SK-N-SH treated with all-trans-retinoic acid at 6 μM for 48 hours (cell line): Measurements from ENCODE around the gene CALM3.

ENCODE experiments used
- ATAC-seq: fragments of 200-7000 bp; cut with Tn5 transposase; 3 replicates; pipeline ENCODE4 v1.9.1; 2020; ENCODE audit warnings: mild to moderate bottlenecking, moderate library complexity
- ARNTL ChIP-seq: fragments of 450-650 bp; formaldehyde crosslinking; IDR thresholded peaks from 2 replicates; pipeline ENCODE4 v1.5.0; 2020; ENCODE audit warnings: low read depth, mild to moderate bottlenecking, moderate library complexity, borderline replicate concordance
- BACH2 ChIP-seq: fragments of 250-450 bp; sonication (Bioruptor Pico); IDR thresholded peaks from 2 replicates; pipeline ENCODE4 v1.9.0; 2021; ENCODE audit warnings: mild to moderate bottlenecking, borderline replicate concordance
- CSDC2 ChIP-seq: fragments of 250-450 bp; sonication (Bioruptor Pico); IDR thresholded peaks from 2 replicates; pipeline ENCODE4 v1.5.0; 2020; ENCODE audit warnings: mild to moderate bottlenecking, moderate library complexity
- ESRRG ChIP-seq: fragments of 250-450 bp; sonication (Bioruptor Pico); IDR thresholded peaks from 2 replicates; pipeline ENCODE4 v1.6.1; 2021; ENCODE audit warnings: mild to moderate bottlenecking
- GLIS3 ChIP-seq: fragments of 250-450 bp; sonication (Bioruptor Pico); IDR thresholded peaks from 2 replicates; pipeline ENCODE4 v1.5.0; 2020; ENCODE audit warnings: mild to moderate bottlenecking, moderate library complexity
- ISL1 ChIP-seq: fragments of 250-450 bp; sonication (Bioruptor Pico); IDR thresholded peaks from 2 replicates; pipeline ENCODE4 v2.1.2; 2022; ENCODE audit warnings: mild to moderate bottlenecking, moderate library complexity
- OSR1 ChIP-seq: fragments of 250-450 bp; sonication (Bioruptor Pico); IDR thresholded peaks from 2 replicates; pipeline ENCODE4 v1.8.0; 2022; ENCODE audit warnings: moderate library complexity, mild to moderate bottlenecking, inconsistent platforms
- PPARA ChIP-seq: fragments of 250-450 bp; sonication (Bioruptor Pico); IDR thresholded peaks from 2 replicates; pipeline ENCODE4 v1.5.0; 2020; ENCODE audit warnings: mild to moderate bottlenecking, borderline replicate concordance
- RARB ChIP-seq: fragments of 250-450 bp; sonication (Bioruptor Pico); IDR thresholded peaks from 2 replicates; pipeline ENCODE4 v1.8.0; 2021; ENCODE audit warnings: mild to moderate bottlenecking, moderate library complexity
- TCF4 ChIP-seq: fragments of 250-450 bp; sonication (Bioruptor Pico); IDR thresholded peaks from 2 replicates; pipeline ENCODE4 v1.8.0; 2021; ENCODE audit warnings: mild to moderate bottlenecking, moderate library complexity, borderline replicate concordance
- TOX ChIP-seq: fragments of 250-450 bp; sonication (Bioruptor Pico); IDR thresholded peaks from 2 replicates; pipeline ENCODE4 v1.8.0; 2021; ENCODE audit warnings: mild to moderate bottlenecking, moderate library complexity, borderline replicate concordance
- ZC3H10 ChIP-seq: fragments of 250-450 bp; sonication (Bioruptor Pico); IDR thresholded peaks from 2 replicates; pipeline ENCODE4 v1.5.1; 2021; ENCODE audit warnings: mild to moderate bottlenecking, moderate library complexity
- ZFP3 ChIP-seq: fragments of 250-450 bp; sonication (Bioruptor Pico); IDR thresholded peaks from 2 replicates; pipeline ENCODE4 v1.5.0; 2020; ENCODE audit warnings: mild to moderate bottlenecking, moderate library complexity
- ZFP30 ChIP-seq: fragments of 450-650 bp; formaldehyde crosslinking; IDR thresholded peaks from 2 replicates; pipeline ENCODE4 v1.5.0; 2022; ENCODE audit warnings: mild to moderate bottlenecking, moderate library complexity
- ZNF565 ChIP-seq: fragments of 450-650 bp; formaldehyde crosslinking; conservative IDR thresholded peaks from 2 replicates; pipeline ENCODE4 v1.5.0; 2020; ENCODE audit warnings: low read depth, mild to moderate bottlenecking, moderate library complexity
- ZNF70 ChIP-seq: fragments of 450-650 bp; formaldehyde crosslinking; IDR thresholded peaks from 2 replicates; pipeline ENCODE4 v1.5.0; 2020; ENCODE audit warnings: mild to moderate bottlenecking, moderate library complexity
- ZNF8 ChIP-seq: fragments of 450-650 bp; formaldehyde crosslinking; IDR thresholded peaks from 2 replicates; pipeline ENCODE4 v1.5.0; 2020; ENCODE audit warnings: mild to moderate bottlenecking, moderate library complexity
- TF ChIP-seq, protein P1 (sequence below): fragments of 250-450 bp; sonication (Bioruptor Pico); IDR thresholded peaks from 2 replicates; pipeline ENCODE4 v1.5.1; 2020; ENCODE audit warnings: low read depth, mild to moderate bottlenecking, moderate library complexity
- TF ChIP-seq, protein P2 (sequence below): fragments of 250-450 bp; sonication (Bioruptor Pico); IDR thresholded peaks from 2 replicates; pipeline ENCODE4 v1.5.0; 2020; ENCODE audit warnings: mild to moderate bottlenecking, moderate library complexity
- TF ChIP-seq, protein P3 (sequence below): fragments of 250-450 bp; sonication (Bioruptor Pico); IDR thresholded peaks from 2 replicates; pipeline ENCODE4 v1.8.0; 2020; ENCODE audit warnings: mild to moderate bottlenecking, moderate library complexity, borderline replicate concordance
- TF ChIP-seq, protein P4 (sequence below): fragments of 250-450 bp; sonication (Bioruptor Pico); IDR thresholded peaks from 2 replicates; pipeline ENCODE4 v1.8.0; 2021; ENCODE audit warnings: low read depth, mild to moderate bottlenecking, moderate library complexity, borderline replicate concordance

The CALM3 gene

DNA sequence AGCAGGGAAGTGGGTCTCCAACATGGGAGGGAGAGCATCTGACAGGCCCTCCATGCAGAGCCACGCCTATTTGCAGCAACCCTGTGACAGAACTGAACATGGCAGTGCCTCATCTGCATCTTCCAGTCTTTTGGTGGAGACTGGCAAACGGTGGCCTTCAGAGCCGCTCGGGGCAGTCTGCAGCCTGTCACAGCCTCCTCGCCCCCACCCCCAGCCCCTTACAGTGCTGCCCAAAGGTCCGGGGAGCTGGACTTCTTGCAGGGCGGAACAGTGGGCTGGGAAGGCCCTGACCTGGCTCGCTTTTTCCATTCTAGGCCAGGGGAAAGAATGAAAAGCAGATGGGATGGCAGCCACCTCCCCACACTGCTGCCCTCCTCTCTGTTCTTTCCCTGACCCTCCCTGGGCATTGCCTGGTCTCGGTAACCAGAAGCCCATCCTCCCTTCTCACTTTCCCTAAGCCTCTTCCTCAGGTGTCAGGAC, 2.7 kb downstream of the CALM3 start (continued):
- no peak for TF ChIP-seq TOX
- TF ChIP-seq CSDC2, result no peak
- TF ChIP-seq, all 23 proteins: peak for 0

DNA sequence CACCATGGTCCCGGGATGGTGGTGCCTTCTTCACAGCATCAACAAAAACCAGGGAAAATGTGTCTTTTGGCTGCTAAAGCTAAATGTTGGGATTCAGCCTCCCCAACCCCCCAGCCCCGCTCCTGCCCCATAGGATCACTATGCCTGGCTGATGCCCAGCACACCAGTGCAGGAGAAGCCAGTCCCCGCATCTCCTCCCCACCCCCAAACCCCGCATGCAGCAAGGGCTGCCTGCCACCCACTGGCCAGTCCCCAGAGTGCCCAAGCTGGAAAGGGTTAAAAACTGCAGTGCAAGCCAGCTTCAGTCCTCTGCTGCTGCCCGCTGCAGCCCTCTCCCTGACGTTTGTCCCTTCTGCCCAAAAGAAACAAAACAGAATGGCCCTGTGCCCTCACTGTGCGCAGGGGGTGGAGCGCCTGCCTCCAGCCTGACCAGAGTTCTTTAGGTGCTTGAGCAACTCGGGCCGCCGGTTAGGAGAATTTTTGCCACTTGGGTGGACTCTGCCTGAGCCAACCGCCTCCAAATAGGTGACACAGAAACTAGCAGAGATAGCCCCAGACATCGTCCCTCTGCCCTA, 3.7 kb downstream of the CALM3 start:
- ATAC-seq, result no peak
- no peak for TF ChIP-seq OSR1 (CRISPR knock-in tag)
- no peak for TF ChIP-seq ZFP3
- TF ChIP-seq TCF4, result no peak
- TF ChIP-seq RARB (CRISPR knock-in tag), result no peak
- no peak for TF ChIP-seq TOX
- TF ChIP-seq, protein P1, sequence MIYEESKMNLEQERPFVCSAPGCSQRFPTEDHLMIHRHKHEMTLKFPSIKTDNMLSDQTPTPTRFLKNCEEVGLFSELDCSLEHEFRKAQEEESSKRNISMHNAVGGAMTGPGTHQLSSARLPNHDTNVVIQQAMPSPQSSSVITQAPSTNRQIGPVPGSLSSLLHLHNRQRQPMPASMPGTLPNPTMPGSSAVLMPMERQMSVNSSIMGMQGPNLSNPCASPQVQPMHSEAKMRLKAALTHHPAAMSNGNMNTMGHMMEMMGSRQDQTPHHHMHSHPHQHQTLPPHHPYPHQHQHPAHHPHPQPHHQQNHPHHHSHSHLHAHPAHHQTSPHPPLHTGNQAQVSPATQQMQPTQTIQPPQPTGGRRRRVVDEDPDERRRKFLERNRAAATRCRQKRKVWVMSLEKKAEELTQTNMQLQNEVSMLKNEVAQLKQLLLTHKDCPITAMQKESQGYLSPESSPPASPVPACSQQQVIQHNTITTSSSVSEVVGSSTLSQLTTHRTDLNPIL (CRISPR knock-in tag), result no peak
- no peak for TF ChIP-seq ARNTL (CRISPR knock-in tag)

DNA sequence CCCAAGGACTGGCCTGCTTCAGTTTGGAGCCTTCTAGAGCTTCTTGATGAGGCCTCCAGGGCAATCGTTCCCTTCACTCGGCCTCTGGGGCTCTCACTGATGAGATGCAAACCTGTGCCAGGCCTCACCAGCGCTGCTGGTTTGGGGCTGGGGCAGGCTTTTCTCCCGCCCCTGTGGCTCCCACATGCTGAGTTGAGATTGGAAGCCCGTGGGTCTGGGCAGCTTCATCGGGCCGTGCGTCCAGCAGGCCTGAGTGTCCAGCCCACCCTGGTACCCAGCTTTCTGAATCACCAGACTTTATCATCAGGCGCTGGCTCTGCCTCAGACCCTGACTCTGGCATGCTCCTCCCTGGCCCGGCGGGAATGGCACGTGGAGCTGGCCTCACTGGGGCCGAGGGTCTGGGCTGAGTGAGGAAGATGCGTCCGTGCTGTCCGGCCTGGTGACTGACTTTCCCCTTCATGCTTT, 4.3 kb downstream of the CALM3 start:
- TF ChIP-seq OSR1 (CRISPR knock-in tag), result no peak
- no peak for TF ChIP-seq ARNTL (CRISPR knock-in tag)
- no peak for TF ChIP-seq RARB (CRISPR knock-in tag)
- no peak for TF ChIP-seq ISL1 (CRISPR knock-in tag)
- no peak for TF ChIP-seq CSDC2
- TF ChIP-seq, protein P2, sequence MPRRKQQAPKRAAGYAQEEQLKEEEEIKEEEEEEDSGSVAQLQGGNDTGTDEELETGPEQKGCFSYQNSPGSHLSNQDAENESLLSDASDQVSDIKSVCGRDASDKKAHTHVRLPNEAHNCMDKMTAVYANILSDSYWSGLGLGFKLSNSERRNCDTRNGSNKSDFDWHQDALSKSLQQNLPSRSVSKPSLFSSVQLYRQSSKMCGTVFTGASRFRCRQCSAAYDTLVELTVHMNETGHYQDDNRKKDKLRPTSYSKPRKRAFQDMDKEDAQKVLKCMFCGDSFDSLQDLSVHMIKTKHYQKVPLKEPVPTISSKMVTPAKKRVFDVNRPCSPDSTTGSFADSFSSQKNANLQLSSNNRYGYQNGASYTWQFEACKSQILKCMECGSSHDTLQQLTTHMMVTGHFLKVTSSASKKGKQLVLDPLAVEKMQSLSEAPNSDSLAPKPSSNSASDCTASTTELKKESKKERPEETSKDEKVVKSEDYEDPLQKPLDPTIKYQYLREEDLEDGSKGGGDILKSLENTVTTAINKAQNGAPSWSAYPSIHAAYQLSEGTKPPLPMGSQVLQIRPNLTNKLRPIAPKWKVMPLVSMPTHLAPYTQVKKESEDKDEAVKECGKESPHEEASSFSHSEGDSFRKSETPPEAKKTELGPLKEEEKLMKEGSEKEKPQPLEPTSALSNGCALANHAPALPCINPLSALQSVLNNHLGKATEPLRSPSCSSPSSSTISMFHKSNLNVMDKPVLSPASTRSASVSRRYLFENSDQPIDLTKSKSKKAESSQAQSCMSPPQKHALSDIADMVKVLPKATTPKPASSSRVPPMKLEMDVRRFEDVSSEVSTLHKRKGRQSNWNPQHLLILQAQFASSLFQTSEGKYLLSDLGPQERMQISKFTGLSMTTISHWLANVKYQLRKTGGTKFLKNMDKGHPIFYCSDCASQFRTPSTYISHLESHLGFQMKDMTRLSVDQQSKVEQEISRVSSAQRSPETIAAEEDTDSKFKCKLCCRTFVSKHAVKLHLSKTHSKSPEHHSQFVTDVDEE (CRISPR knock-in tag), result no peak
- TF ChIP-seq GLIS3 (CRISPR knock-in tag), result no peak
- TF ChIP-seq ZNF565, result no peak
- TF ChIP-seq, protein P3, sequence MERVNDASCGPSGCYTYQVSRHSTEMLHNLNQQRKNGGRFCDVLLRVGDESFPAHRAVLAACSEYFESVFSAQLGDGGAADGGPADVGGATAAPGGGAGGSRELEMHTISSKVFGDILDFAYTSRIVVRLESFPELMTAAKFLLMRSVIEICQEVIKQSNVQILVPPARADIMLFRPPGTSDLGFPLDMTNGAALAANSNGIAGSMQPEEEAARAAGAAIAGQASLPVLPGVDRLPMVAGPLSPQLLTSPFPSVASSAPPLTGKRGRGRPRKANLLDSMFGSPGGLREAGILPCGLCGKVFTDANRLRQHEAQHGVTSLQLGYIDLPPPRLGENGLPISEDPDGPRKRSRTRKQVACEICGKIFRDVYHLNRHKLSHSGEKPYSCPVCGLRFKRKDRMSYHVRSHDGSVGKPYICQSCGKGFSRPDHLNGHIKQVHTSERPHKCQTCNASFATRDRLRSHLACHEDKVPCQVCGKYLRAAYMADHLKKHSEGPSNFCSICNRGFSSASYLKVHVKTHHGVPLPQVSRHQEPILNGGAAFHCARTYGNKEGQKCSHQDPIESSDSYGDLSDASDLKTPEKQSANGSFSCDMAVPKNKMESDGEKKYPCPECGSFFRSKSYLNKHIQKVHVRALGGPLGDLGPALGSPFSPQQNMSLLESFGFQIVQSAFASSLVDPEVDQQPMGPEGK, result no peak
- TF ChIP-seq, protein P4, sequence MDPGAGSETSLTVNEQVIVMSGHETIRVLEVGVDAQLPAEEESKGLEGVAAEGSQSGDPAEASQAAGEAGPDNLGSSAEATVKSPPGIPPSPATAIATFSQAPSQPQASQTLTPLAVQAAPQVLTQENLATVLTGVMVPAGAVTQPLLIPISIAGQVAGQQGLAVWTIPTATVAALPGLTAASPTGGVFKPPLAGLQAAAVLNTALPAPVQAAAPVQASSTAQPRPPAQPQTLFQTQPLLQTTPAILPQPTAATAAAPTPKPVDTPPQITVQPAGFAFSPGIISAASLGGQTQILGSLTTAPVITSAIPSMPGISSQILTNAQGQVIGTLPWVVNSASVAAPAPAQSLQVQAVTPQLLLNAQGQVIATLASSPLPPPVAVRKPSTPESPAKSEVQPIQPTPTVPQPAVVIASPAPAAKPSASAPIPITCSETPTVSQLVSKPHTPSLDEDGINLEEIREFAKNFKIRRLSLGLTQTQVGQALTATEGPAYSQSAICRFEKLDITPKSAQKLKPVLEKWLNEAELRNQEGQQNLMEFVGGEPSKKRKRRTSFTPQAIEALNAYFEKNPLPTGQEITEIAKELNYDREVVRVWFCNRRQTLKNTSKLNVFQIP (CRISPR knock-in tag), result no peak
- TF ChIP-seq ZFP30 (CRISPR knock-in tag), result no peak
- no peak for TF ChIP-seq ZFP3
- TF ChIP-seq ESRRG (CRISPR knock-in tag), result no peak
- TF ChIP-seq, protein P1 (CRISPR knock-in tag), result no peak
- TF ChIP-seq ZNF8 (CRISPR knock-in tag), result no peak
- no peak for TF ChIP-seq TOX
- ATAC-seq, result no peak

DNA sequence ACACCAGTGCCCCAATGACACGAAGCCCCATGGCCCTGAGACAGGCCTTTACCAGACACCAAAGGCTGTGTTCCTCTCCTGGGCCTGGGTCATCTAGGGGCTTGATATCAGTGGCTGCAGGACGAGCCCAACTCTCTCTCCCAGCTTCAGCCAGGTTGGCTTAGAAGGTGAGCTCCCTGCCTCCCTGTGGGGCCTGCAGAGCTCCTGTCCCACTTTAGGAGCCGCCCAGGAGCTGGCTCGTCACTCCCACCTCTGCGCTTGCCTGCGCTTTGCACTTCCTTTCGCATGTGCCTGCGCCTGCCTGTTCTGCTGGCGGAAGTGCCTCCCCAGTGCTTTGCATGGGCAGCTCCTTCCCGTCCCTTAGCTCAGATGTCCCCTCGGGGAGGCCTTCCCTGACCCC, 4.9 kb downstream of the CALM3 start:
- TF ChIP-seq ZC3H10 (CRISPR knock-in tag), result no peak
- TF ChIP-seq GLIS3 (CRISPR knock-in tag), result no peak
- no peak for TF ChIP-seq ISL1 (CRISPR knock-in tag)
- no peak for TF ChIP-seq OSR1 (CRISPR knock-in tag)
- TF ChIP-seq BACH2 (CRISPR knock-in tag), result no peak
- no peak for TF ChIP-seq ZFP30 (CRISPR knock-in tag)
- no peak for TF ChIP-seq ZNF565
- TF ChIP-seq PPARA (CRISPR knock-in tag), result no peak
- TF ChIP-seq ZNF70, result no peak
- TF ChIP-seq CSDC2, result no peak
- TF ChIP-seq ESRRG (CRISPR knock-in tag), result no peak
- TF ChIP-seq ZNF8 (CRISPR knock-in tag), result no peak
- TF ChIP-seq RARB (CRISPR knock-in tag), result no peak
- ATAC-seq, result no peak
